Trophoblast cell (in vitro differentiated cells and primary cell): Measurements from ENCODE around the gene PRDM16.

Experiments used
- DNase-seq, 2 donors: peaks; one replicate each; pipeline ENCODE4 v3.0.0-alpha.2; 2016
- H2AFZ ChIP-seq: 2 replicates; pipeline ENCODE4 v1.6.1; 2013; ENCODE audit warnings: low read length, moderate library complexity, mild to moderate bottlenecking; ENCODE audit not compliant: insufficient read depth, poor library complexity
- H2AK5ac ChIP-seq: 2 replicates; pipeline ENCODE4 v1.6.1; 2013; ENCODE audit warnings: mild to moderate bottlenecking, low read length
- H2BK120ac ChIP-seq: 2 replicates; pipeline ENCODE4 v1.6.1; 2013; ENCODE audit warnings: low read length, mild to moderate bottlenecking, moderate library complexity; ENCODE audit not compliant: insufficient read depth, poor library complexity
- H2BK12ac ChIP-seq: 2 replicates; pipeline ENCODE4 v1.6.1; 2013; ENCODE audit warnings: mild to moderate bottlenecking, low read length, moderate library complexity
- H2BK5ac ChIP-seq: 2 replicates; pipeline ENCODE4 v1.6.1; 2013; ENCODE audit warnings: low read length, low read depth, moderate library complexity, mild to moderate bottlenecking; ENCODE audit not compliant: poor library complexity
- H3K14ac ChIP-seq: 2 replicates; pipeline ENCODE4 v1.6.1; 2013; ENCODE audit warnings: mild to moderate bottlenecking, low read length
- H3K18ac ChIP-seq: 2 replicates; pipeline ENCODE4 v1.6.1; 2013; ENCODE audit warnings: mild to moderate bottlenecking, low read length
- H3K23ac ChIP-seq: 2 replicates; pipeline ENCODE4 v1.6.1; 2013; ENCODE audit warnings: low read length
- H3K27ac ChIP-seq: 2 replicates; pipeline ENCODE4 v1.5.1; 2013; ENCODE audit warnings: low read depth, mild to moderate bottlenecking, inconsistent platforms, low read length, moderate library complexity
- H3K27me3 ChIP-seq: 2 replicates; pipeline ENCODE4 v1.6.1; 2013; ENCODE audit warnings: inconsistent platforms, mild to moderate bottlenecking, low read length, moderate library complexity; ENCODE audit not compliant: insufficient read depth
- H3K36me3 ChIP-seq, 2 experiments: 1 replicate in 1 of 2; 2 replicates in 1 of 2; pipeline ENCODE4 v1.6.1; 2013; ENCODE audit warnings: low read length in 2 of 2, mild to moderate bottlenecking in 2 of 2, moderate library complexity in 1 of 2; ENCODE audit not compliant: insufficient read depth in 2 of 2, control insufficient read depth in 1 of 2
- H3K4ac ChIP-seq: 2 replicates; pipeline ENCODE4 v1.6.1; 2013; ENCODE audit warnings: low read depth, mild to moderate bottlenecking, low read length, moderate library complexity
- H3K4me1 ChIP-seq, 2 experiments: 1 replicate in 1 of 2; 2 replicates in 1 of 2; pipeline ENCODE4 v1.6.1; 2013; ENCODE audit warnings: low read length in 2 of 2, mild to moderate bottlenecking in 2 of 2, moderate library complexity in 1 of 2; ENCODE audit not compliant: insufficient read depth in 2 of 2, control insufficient read depth in 1 of 2
- H3K4me2 ChIP-seq: 2 replicates; pipeline ENCODE4 v1.6.1; 2013; ENCODE audit warnings: inconsistent platforms, mild to moderate bottlenecking, low read length, moderate library complexity
- H3K4me3 ChIP-seq: 2 replicates; pipeline ENCODE4 v1.5.1; 2013; ENCODE audit warnings: mild to moderate bottlenecking, low read depth, low read length, inconsistent platforms
- H3K79me1 ChIP-seq: one replicate; pipeline ENCODE4 v1.6.1; 2013; ENCODE audit warnings: low read length
- H3K79me2 ChIP-seq: 2 replicates; pipeline ENCODE4 v1.6.1; 2013; ENCODE audit warnings: low read length, mild to moderate bottlenecking; ENCODE audit not compliant: control insufficient read depth, insufficient read depth, poor library complexity
- H3K9ac ChIP-seq: 2 replicates; pipeline ENCODE4 v1.6.1; 2013; ENCODE audit warnings: mild to moderate bottlenecking, low read length
- H3K9me3 ChIP-seq: 2 replicates; pipeline ENCODE4 v1.6.1; 2013; ENCODE audit warnings: low read depth, mild to moderate bottlenecking, control low read depth, inconsistent platforms, low read length; ENCODE audit not compliant: insufficient read depth
- H4K12ac ChIP-seq: 2 replicates; pipeline ENCODE4 v1.6.1; 2013; ENCODE audit warnings: low read depth, mild to moderate bottlenecking, low read length, moderate library complexity
- H4K8ac ChIP-seq: 2 replicates; pipeline ENCODE4 v1.6.1; 2013; ENCODE audit warnings: low read depth, mild to moderate bottlenecking, low read length, moderate library complexity
- H4K91ac ChIP-seq: one replicate; pipeline ENCODE4 v1.6.1; 2013; ENCODE audit warnings: low read depth, mild to moderate bottlenecking, low read length, moderate library complexity
- WGBS: extraction: QIAGEN DNeasy Blood & Tissue Kit; methylation state at CpG from one replicate; pipeline ENCODE4 v1.1.7; 2013; ENCODE audit warnings: missing lambda C conversion rate; ENCODE audit not compliant: insufficient read length, insufficient coverage; ENCODE audit errors: extremely low coverage; 5-methylcytosine and 5-hydroxymethylcytosine counted together

The PRDM16 gene

GRCh38 chr1:3062616-3063378 lies 6.2 kb upstream of the PRDM16 start:
- H3K9ac ChIP-seq = no peak overlapping the region
- no peak overlapping the region for H3K14ac ChIP-seq
- no peak overlapping the region for H4K91ac ChIP-seq
- peak overlapping the region; percentile 11 for H3K18ac ChIP-seq
- H3K79me2 ChIP-seq = no peaks in the 10 kb centered on the region
- no peaks in the 10 kb centered on the region for H3K36me3 ChIP-seq
- H3K79me1 ChIP-seq = peaks cover 8% of the 10 kb centered on the region
- H4K8ac ChIP-seq = peak overlapping the region; percentile 47
- peaks cover 12% of the 10 kb centered on the region for H3K9me3 ChIP-seq
- H3K23ac ChIP-seq = no peak overlapping the region
- no CpG with 5 or more reads among the region's 50 CpGs for WGBS
- peaks cover 17 to 30% of the 10 kb centered on the region in 2 experiments for H3K4me1 ChIP-seq
- H3K4me3 ChIP-seq = no peak overlapping the region
- peak overlapping the region; percentile 20 for H3K4me2 ChIP-seq
- H2BK5ac ChIP-seq = no peak overlapping the region
- H2BK12ac ChIP-seq = peak overlapping the region; percentile 8
- no peak overlapping the region for H2AFZ ChIP-seq
- H2BK120ac ChIP-seq = no peak overlapping the region
- H2AK5ac ChIP-seq = no peak overlapping the region
- H3K27me3 ChIP-seq = peaks cover 57% of the 10 kb centered on the region
- no peak overlapping the region for H3K4ac ChIP-seq
- H3K27ac ChIP-seq = no peak overlapping the region
- DNase-seq = no peak
- no peak overlapping the region for H4K12ac ChIP-seq

- no peak overlapping the region for H3K14ac ChIP-seq
- no peak overlapping the region for H2AK5ac ChIP-seq
- no peak overlapping the region for H3K27ac ChIP-seq
- H4K12ac ChIP-seq = no peak overlapping the region
- H3K4me1 ChIP-seq = peaks cover 17 to 30% of the 10 kb centered on the region in 2 experiments
- H3K79me2 ChIP-seq = no peaks in the 10 kb centered on the region
- H3K79me1 ChIP-seq = peaks cover 8% of the 10 kb centered on the region
- H3K4ac ChIP-seq = no peak overlapping the region
- H3K4me3 ChIP-seq = no peak overlapping the region
- no peak overlapping the region for H4K91ac ChIP-seq
- no peak for DNase-seq
- H2BK12ac ChIP-seq = no peak overlapping the region
- no peak overlapping the region for H2BK5ac ChIP-seq
- peak overlapping the region; percentile 20 for H3K4me2 ChIP-seq
- H3K27me3 ChIP-seq = peaks cover 65% of the 10 kb centered on the region
- H3K18ac ChIP-seq = no peak overlapping the region
- no peak overlapping the region for H4K8ac ChIP-seq
- no peak overlapping the region for H2AFZ ChIP-seq
- no peak overlapping the region for H2BK120ac ChIP-seq
- no peaks in the 10 kb centered on the region for H3K36me3 ChIP-seq
- WGBS = no CpG with 5 or more reads among the region's 91 CpGs
- H3K23ac ChIP-seq = no peak overlapping the region
- no peak overlapping the region for H3K9ac ChIP-seq
- H3K9me3 ChIP-seq = peaks cover 13% of the 10 kb centered on the region
These were observed 5.4 kb upstream of the PRDM16 start for GRCh38 chr1:3063379-3064295.

GRCh38 chr1:3064296-3064850 lies 4.6 kb upstream of the PRDM16 start:
- Histone ChIP-seq H4K91ac (no peak overlapping the region), H4K12ac (no peak overlapping the region), H3K9me3 (peaks cover 12% of the 10 kb centered on the region), H3K18ac (no peak overlapping the region), H2BK120ac (no peak overlapping the region), H3K36me3 (no peaks in the 10 kb centered on the region), H3K4me1 (peaks cover 17 to 30% of the 10 kb centered on the region in 2 experiments), H3K14ac (no peak overlapping the region), H2BK5ac (no peak overlapping the region), H3K4ac (no peak overlapping the region), H2BK12ac (no peak overlapping the region), H3K79me2 (no peaks in the 10 kb centered on the region), H3K23ac (no peak overlapping the region), H2AK5ac (no peak overlapping the region), H3K79me1 (peaks cover 8% of the 10 kb centered on the region), H3K27me3 (peaks cover 70% of the 10 kb centered on the region), H3K4me2 (no peak overlapping the region), H3K9ac (no peak overlapping the region), H2AFZ (no peak overlapping the region), H3K4me3 (no peak overlapping the region), H3K27ac (no peak overlapping the region), H4K8ac (no peak overlapping the region)
- DNase-seq = no peak
- WGBS = no CpG with 5 or more reads among the region's 17 CpGs

GRCh38 chr1:3064901-3065300 lies 4.1 kb upstream of the PRDM16 start:
- Histone ChIP-seq H4K8ac (no peak overlapping the region), H3K4me3 (no peak overlapping the region), H3K36me3 (no peaks in the 10 kb centered on the region), H3K23ac (no peak overlapping the region), H2AFZ (no peak overlapping the region), H2BK5ac (no peak overlapping the region), H3K79me1 (peaks cover 8% of the 10 kb centered on the region), H3K4me1 (peaks cover 17 to 30% of the 10 kb centered on the region in 2 experiments), H3K27me3 (peaks cover 75% of the 10 kb centered on the region), H3K4ac (no peak overlapping the region), H2BK120ac (no peak overlapping the region), H3K14ac (no peak overlapping the region), H3K9me3 (peaks cover 12% of the 10 kb centered on the region), H3K9ac (no peak overlapping the region), H2AK5ac (no peak overlapping the region), H2BK12ac (no peak overlapping the region), H3K4me2 (no peak overlapping the region), H3K79me2 (no peaks in the 10 kb centered on the region), H4K12ac (no peak overlapping the region), H3K18ac (no peak overlapping the region), H3K27ac (no peak overlapping the region), H4K91ac (no peak overlapping the region)
- no CpG with 5 or more reads among the region's 9 CpGs for WGBS
- DNase-seq = no peak
